Dedifferentiated amniotic fluid mesenchymal stem cell (primary cell): ENCODE data around the gene SLC34A3.
"Not testable (repeated sequence)": the region's sequence is repeated elsewhere in the genome, so short reads cannot be mapped to it uniquely, and the experiment has no call there.

Experiments used
- DNase-seq: peaks from one replicate; pipeline ENCODE4 v3.0.0-alpha.2; 2016; ENCODE audit errors: extremely low spot score

The SLC34A3 gene

GRCh38 chr9:137255448-137256114 lies 24.9 kb downstream of the SLC34A3 start:
- no peak for DNase-seq

- DNase-seq, result no peak
Measured at GRCh38 chr9:137256362-137256761, 25.7 kb downstream of the SLC34A3 start.

GRCh38 chr9:137256856-137257255 lies 26.2 kb downstream of the SLC34A3 start:
- DNase-seq, result no peak

- DNase-seq, result not testable (repeated sequence)
Measured at GRCh38 chr9:137262173-137262908, 31.6 kb downstream of the SLC34A3 start.

- no peak for DNase-seq
Measured at GRCh38 chr9:137262909-137263285, 32.2 kb downstream of the SLC34A3 start.

- no peak for DNase-seq
Measured at GRCh38 chr9:137263506-137263905, 32.8 kb downstream of the SLC34A3 start.

GRCh38 chr9:137264067-137264466 lies 33.4 kb downstream of the SLC34A3 start:
- DNase-seq, result no peak

GRCh38 chr9:137265496-137266161 lies 34.9 kb downstream of the SLC34A3 start:
- no peak for DNase-seq

GRCh38 chr9:137266162-137266527 lies 35.4 kb downstream of the SLC34A3 start:
- DNase-seq, result no peak

- DNase-seq, result no peak
Measured at GRCh38 chr9:137266585-137267453, 36.1 kb downstream of the SLC34A3 start.

GRCh38 chr9:137267933-137268355 lies 37.2 kb downstream of the SLC34A3 start:
- no peak for DNase-seq

- DNase-seq, result no peak
Measured at GRCh38 chr9:137268538-137269201, 38.0 kb downstream of the SLC34A3 start.

- DNase-seq, result no peak
Measured at GRCh38 chr9:137269231-137269772, 38.6 kb downstream of the SLC34A3 start.

GRCh38 chr9:137270929-137271695 lies 40.4 kb downstream of the SLC34A3 start:
- no peak for DNase-seq

- DNase-seq, result no peak
Measured at GRCh38 chr9:137271696-137272076, 41.0 kb downstream of the SLC34A3 start.

- no peak for DNase-seq
Measured at GRCh38 chr9:137272241-137273094, 41.8 kb downstream of the SLC34A3 start.

GRCh38 chr9:137273095-137273490 lies 42.4 kb downstream of the SLC34A3 start:
- DNase-seq, result no peak

- DNase-seq, result no peak
Measured at GRCh38 chr9:137273611-137274320, 43.1 kb downstream of the SLC34A3 start.

GRCh38 chr9:137275203-137275587 lies 44.5 kb downstream of the SLC34A3 start:
- DNase-seq, result no peak
